ENCODE measurements around the gene CREB3L4.

GRCh38 chr1:153963850-153964331 lies 3.8 kb upstream of the CREB3L4 start:
- TF ChIP-seq EZH2 (IDR thresholded peaks at IDR 0.05; ENCODE audit: borderline replicate concordance): no peak
- TF ChIP-seq CTCF (IDR thresholded peaks at IDR 0.05; ENCODE audit: poor library complexity): no peak
